Measurements from ENCODE around the gene CCDC184. TPM values are rescaled to one million over a fixed set of nuclear protein-coding genes. Genes with fewer than 3 reads are reported as not detected.
"Not testable (repeated sequence)": the region's sequence is repeated elsewhere in the genome, so short reads cannot be mapped to it uniquely, and the experiment has no call there.

CCDC184 gene
- total RNA-seq, 1 donor from 2014 or later = 13.3 TPM

DNA sequence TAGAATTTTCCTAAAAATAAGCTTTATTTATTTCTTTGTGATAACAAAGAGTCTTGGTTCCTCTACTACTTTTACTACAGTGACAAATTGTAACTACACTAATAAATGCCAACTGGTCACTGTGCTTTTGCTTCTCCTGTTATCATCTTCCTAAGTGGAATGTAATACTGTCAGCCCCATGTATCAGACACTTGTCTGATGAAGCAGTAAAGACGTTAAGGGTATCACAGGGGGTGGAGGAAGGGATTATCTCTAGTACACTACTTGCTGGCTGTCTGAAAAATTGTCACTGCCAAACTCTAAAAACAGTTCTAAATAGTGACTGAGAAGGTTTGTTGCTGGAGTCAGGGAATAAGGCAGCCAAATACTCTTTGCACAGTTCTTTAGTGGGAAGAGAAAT lies 37.5 kb upstream of the CCDC184 start:
- TF ChIP-seq, protein P1, sequence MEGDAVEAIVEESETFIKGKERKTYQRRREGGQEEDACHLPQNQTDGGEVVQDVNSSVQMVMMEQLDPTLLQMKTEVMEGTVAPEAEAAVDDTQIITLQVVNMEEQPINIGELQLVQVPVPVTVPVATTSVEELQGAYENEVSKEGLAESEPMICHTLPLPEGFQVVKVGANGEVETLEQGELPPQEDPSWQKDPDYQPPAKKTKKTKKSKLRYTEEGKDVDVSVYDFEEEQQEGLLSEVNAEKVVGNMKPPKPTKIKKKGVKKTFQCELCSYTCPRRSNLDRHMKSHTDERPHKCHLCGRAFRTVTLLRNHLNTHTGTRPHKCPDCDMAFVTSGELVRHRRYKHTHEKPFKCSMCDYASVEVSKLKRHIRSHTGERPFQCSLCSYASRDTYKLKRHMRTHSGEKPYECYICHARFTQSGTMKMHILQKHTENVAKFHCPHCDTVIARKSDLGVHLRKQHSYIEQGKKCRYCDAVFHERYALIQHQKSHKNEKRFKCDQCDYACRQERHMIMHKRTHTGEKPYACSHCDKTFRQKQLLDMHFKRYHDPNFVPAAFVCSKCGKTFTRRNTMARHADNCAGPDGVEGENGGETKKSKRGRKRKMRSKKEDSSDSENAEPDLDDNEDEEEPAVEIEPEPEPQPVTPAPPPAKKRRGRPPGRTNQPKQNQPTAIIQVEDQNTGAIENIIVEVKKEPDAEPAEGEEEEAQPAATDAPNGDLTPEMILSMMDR (IDR thresholded peaks at IDR 0.05; ENCODE audit: unreplicated experiment) = no peak
- Mint-ChIP-seq H3K27ac (ENCODE audit: unreplicated experiment) (no peak overlapping the region), H3K4me3 (ENCODE audit: unreplicated experiment) (no peak overlapping the region), H3K36me3 (ENCODE audit: low read depth, unreplicated experiment) (peaks cover 44% of the 10 kb centered on the region), H3K27me3 (ENCODE audit: unreplicated experiment) (no peaks in the 10 kb centered on the region), H3K4me1 (ENCODE audit: unreplicated experiment) (peaks cover 7% of the 10 kb centered on the region), H3K9me3 (ENCODE audit: unreplicated experiment) (no peaks in the 10 kb centered on the region)
- DNase-seq (ENCODE audit: low spot score) = no peak

DNA sequence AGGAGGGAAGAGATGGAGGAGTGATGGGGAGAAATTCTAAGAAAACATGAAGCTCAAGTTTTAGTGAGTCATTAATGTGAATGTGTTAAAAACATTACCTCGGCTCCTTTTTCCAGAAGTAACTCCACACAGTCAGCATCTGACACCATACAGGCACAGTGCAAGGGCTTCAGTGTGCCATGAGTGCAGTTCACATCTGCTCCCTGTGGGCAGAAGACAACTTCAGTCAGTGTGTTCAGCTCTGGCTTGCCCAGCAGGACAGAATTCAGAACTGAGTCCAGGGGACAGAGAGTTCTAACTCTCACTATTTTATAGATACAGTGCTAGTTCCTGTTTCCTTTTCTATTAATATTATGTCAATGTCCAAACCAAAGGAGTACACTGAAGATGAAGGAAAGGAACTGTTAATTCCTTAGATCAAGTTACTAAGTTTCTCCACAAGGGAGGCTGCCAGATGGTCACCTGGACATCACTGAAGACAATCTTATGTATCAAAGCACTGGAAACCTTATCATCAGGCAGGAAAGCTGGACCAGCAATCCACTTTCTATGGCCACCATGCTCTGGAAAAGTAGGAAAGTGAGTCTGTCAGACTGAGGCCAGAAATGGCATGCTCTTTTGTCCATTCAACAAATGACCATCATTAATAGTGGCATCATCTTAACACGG lies 32.2 kb upstream of the CCDC184 start:
- no peak overlapping the region for H3K27ac Mint-ChIP-seq (ENCODE audit: unreplicated experiment)
- no peaks in the 10 kb centered on the region for H3K9me3 Mint-ChIP-seq (ENCODE audit: unreplicated experiment)
- no peak for DNase-seq (ENCODE audit: low spot score)
- no peaks in the 10 kb centered on the region for H3K4me1 Mint-ChIP-seq (ENCODE audit: unreplicated experiment)
- H3K4me3 Mint-ChIP-seq (ENCODE audit: unreplicated experiment) = no peak overlapping the region
- TF ChIP-seq, protein P1 (IDR thresholded peaks at IDR 0.05; ENCODE audit: unreplicated experiment) = no peak
- H3K36me3 Mint-ChIP-seq (ENCODE audit: low read depth, unreplicated experiment) = peaks cover 14% of the 10 kb centered on the region
- H3K27me3 Mint-ChIP-seq (ENCODE audit: unreplicated experiment) = no peaks in the 10 kb centered on the region

DNA sequence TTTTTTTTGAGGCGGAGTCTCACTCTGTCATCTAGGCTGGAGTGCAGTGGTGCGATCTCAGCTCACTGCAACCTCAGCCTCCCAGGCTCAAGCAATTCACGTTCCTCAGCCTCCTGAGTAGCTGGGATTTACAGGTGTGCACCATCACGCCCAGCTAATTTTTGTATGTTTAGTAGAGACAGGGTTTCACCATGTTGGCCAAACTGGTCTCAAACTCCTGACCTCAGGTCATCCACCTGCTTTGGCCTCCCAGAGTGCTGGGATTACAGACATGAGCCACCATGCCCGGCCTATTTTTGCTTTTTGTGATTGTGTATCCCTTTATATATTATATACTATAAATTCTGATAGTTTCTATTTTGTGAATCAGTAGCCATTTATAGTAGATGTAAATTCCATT lies 27.7 kb upstream of the CCDC184 start:
- not testable (repeated sequence) for H3K27ac Mint-ChIP-seq (ENCODE audit: unreplicated experiment); H3K4me3 Mint-ChIP-seq (ENCODE audit: unreplicated experiment); DNase-seq (ENCODE audit: low spot score); H3K9me3 Mint-ChIP-seq (ENCODE audit: unreplicated experiment); H3K36me3 Mint-ChIP-seq (ENCODE audit: low read depth, unreplicated experiment); H3K27me3 Mint-ChIP-seq (ENCODE audit: unreplicated experiment); H3K4me1 Mint-ChIP-seq (ENCODE audit: unreplicated experiment)

DNA sequence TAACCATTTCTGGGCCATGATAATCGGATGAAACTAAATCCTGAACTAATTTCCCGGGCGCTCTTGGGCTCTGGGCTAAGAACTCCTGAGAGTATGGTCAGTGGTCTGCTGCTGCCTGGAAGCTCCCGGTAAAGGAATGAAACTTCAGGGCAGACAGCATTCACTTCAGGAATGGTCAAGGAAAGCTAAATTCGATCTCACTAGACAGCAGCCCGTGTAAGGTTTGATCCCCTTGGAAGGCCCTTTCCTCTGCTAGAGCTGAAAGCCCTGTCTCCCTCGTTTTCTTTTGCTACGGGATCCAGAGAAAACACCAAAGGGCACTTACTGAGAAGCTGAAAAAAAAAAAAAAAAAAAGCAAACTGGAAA lies 26.8 kb upstream of the CCDC184 start:
- Mint-ChIP-seq H3K36me3 (ENCODE audit: low read depth, unreplicated experiment) (peaks cover 4% of the 10 kb centered on the region), H3K4me3 (ENCODE audit: unreplicated experiment) (peak overlapping the region; percentile 95), H3K9me3 (ENCODE audit: unreplicated experiment) (no peaks in the 10 kb centered on the region), H3K4me1 (ENCODE audit: unreplicated experiment) (no peaks in the 10 kb centered on the region), H3K27me3 (ENCODE audit: unreplicated experiment) (no peaks in the 10 kb centered on the region), H3K27ac (ENCODE audit: unreplicated experiment) (no peak overlapping the region)
- TF ChIP-seq, protein P1 (IDR thresholded peaks at IDR 0.05; ENCODE audit: unreplicated experiment) = no peak
- no peak for DNase-seq (ENCODE audit: low spot score)

DNA sequence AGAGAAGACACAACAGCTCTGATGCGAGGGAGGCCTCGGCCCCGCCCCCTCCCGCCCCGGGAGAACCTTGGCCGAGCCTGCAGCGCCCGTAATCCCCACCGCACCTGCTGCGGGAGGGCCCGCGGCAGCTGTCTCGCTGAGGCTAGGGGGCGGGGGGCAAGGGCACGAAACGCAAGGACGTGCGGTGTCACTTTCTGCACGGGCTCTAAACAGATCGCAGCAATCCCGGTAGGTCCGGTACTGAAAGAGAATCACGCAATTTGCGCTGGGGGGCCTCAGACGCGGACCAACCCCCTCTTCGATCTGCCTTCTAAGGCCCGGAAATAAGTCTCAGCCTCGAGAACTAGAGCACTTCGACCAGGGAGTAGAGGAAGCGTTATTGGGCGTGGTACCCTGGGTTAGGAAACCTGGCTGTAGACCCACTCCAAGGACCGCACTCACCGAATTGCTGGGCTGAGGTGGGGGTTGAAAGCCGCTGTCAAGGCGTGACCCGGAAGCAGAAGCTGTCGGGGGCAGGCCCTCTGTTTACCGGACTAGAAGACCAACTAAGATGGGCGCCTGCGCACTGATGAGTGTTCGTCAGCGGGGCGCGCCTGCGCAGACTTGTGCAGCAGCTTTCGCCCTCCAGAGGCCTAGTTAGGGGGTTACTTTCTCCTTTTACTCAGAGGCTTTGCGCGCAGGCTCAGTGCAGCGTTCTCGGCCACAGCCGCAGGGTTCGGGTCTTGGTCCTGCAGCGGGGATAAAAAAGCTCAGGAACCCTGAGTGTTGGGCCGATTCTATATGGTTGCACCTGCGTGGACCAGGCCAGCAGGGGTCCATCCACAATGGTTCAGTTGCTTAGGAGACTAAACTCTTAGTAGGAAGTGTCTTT lies 26.2 kb upstream of the CCDC184 start, which contains the start of gene ASB8:
Gene ASB8 (minus strand): TSS at position 498 of the 871 bp plus-strand sequence. CDS start 4,019 bp downstream, outside the sequence.
- Mint-ChIP-seq H3K4me3 (ENCODE audit: unreplicated experiment) (peak within 1 kb of the TSS; percentile 95), H3K4me1 (ENCODE audit: unreplicated experiment) (no peaks in the 10 kb centered on the region), H3K27me3 (ENCODE audit: unreplicated experiment) (peaks cover under 1% of the 10 kb centered on the region), H3K9me3 (ENCODE audit: unreplicated experiment) (no peaks in the 10 kb centered on the region), H3K36me3 (ENCODE audit: low read depth, unreplicated experiment) (peaks cover 4% of the 10 kb centered on the region), H3K27ac (ENCODE audit: unreplicated experiment) (peak within 1 kb of the TSS; percentile 67)
- DNase-seq (ENCODE audit: low spot score) = peak; percentile 98
- TF ChIP-seq, protein P1 (IDR thresholded peaks at IDR 0.05; ENCODE audit: unreplicated experiment) = no peak
